MCF 10A (cell line): ENCODE measurements around the gene STIM1. TPM values are rescaled to one million over a fixed set of nuclear protein-coding genes. Genes with fewer than 3 reads are reported as not detected.

ENCODE experiments used
- BruUV-seq: library from RNA; stranded (reverse); fragments of 400-500 nt; replicated peaks from 2 replicates; lab custom pipeline; 2021; lab: Mats Ljungman, UMichigan
- CTCF ChIA-PET: fragments of 300-600 bp; sonication (Branson Sonifier 250); formaldehyde crosslinking; extraction: SDS; loops from one replicate; lab custom pipeline; 2021; ENCODE audit warnings: antibody characterized with exemption, inconsistent platforms; lab: Yijun Ruan, JAX
- POLR2A ChIA-PET: fragments of 300-600, 350-650 bp; sonication (Branson Sonifier 250); formaldehyde crosslinking; extraction: SDS; loops from one replicate; lab custom pipeline; 2020; ENCODE audit warnings: antibody characterized with exemption, inconsistent platforms; lab: Yijun Ruan, JAX
- DNase-seq: peaks from one replicate; pipeline ENCODE4 v3.0.0-alpha.2; 2018; ENCODE audit not compliant: unreplicated experiment
- H3K27ac Mint-ChIP-seq: one replicate; pipeline ENCODE4 v1.8.0; 2022; ENCODE audit warnings: mild to moderate bottlenecking, low read depth, mixed read lengths; ENCODE audit not compliant: unreplicated experiment
- H3K27me3 Mint-ChIP-seq: one replicate; pipeline ENCODE4 v1.8.0; 2022; ENCODE audit warnings: mixed read lengths; ENCODE audit not compliant: insufficient read depth, unreplicated experiment
- H3K36me3 Mint-ChIP-seq: one replicate; pipeline ENCODE4 v1.8.0; 2022; ENCODE audit warnings: mild to moderate bottlenecking, moderate library complexity, mixed read lengths; ENCODE audit not compliant: insufficient read depth, unreplicated experiment
- H3K4me1 Mint-ChIP-seq: one replicate; pipeline ENCODE4 v1.8.0; 2022; ENCODE audit warnings: mixed read lengths; ENCODE audit not compliant: insufficient read depth, unreplicated experiment
- H3K4me3 Mint-ChIP-seq: one replicate; pipeline ENCODE4 v1.8.0; 2022; ENCODE audit warnings: mild to moderate bottlenecking, moderate library complexity, mixed read lengths; ENCODE audit not compliant: unreplicated experiment
- H3K9me3 Mint-ChIP-seq: one replicate; pipeline ENCODE4 v1.8.0; 2022; ENCODE audit warnings: mixed read lengths; ENCODE audit not compliant: unreplicated experiment
- intact Hi-C: fragments of 100-400 bp; cut with micrococcal nuclease; formaldehyde crosslinking; loops from 2 replicates; pipeline ENCODE4 v1.14.1; 2022
- total RNA-seq: library from RNA; stranded (reverse); gene quantifications from 2 replicates; pipeline ENCODE4 v1.2.3, GENCODE V29; 2022
- TF ChIP-seq, protein P1 (sequence below): fragments of 200-600 bp; IDR thresholded peaks from one replicate; pipeline ENCODE4 v1.8.0; 2022; ENCODE audit warnings: antibody characterized with exemption, mild to moderate bottlenecking; ENCODE audit not compliant: unreplicated experiment

STIM1 gene
- total RNA-seq, 1 experiment from 2014 or later = 41.2 TPM

DNA sequence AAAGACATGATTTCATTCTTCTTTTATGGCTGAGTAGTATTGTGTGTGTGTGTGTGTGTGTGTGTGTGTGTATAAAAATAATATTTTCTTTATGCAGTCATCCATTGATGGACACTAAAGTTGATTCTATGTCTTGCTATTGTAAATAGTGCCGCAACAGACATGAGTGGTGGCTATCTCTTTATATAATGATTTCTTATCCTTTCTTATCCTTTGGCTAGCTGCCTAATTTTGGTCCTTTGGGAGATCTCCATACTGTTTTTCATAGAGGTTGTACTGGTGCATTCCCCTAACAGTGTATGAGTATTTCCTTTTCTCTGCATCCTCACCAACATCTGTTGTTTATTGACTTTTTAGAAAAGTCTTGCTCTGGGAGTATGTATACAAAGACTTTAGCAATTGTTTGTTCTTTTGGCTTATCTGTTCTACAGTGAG is 107.0 kb downstream of the STIM1 start:
- intact Hi-C loops = no loop called here
- H3K4me3 Mint-ChIP-seq = no peak overlapping the region
- no peaks in the 10 kb centered on the region for H3K27me3 Mint-ChIP-seq
- no peak overlapping the region for H3K27ac Mint-ChIP-seq
- BruUV-seq = no TSS peak
- POLR2A ChIA-PET = no interaction called here
- H3K9me3 Mint-ChIP-seq = no peaks in the 10 kb centered on the region
- no peaks in the 10 kb centered on the region for H3K36me3 Mint-ChIP-seq
- H3K4me1 Mint-ChIP-seq = peaks cover 10% of the 10 kb centered on the region
- TF ChIP-seq, protein P1, sequence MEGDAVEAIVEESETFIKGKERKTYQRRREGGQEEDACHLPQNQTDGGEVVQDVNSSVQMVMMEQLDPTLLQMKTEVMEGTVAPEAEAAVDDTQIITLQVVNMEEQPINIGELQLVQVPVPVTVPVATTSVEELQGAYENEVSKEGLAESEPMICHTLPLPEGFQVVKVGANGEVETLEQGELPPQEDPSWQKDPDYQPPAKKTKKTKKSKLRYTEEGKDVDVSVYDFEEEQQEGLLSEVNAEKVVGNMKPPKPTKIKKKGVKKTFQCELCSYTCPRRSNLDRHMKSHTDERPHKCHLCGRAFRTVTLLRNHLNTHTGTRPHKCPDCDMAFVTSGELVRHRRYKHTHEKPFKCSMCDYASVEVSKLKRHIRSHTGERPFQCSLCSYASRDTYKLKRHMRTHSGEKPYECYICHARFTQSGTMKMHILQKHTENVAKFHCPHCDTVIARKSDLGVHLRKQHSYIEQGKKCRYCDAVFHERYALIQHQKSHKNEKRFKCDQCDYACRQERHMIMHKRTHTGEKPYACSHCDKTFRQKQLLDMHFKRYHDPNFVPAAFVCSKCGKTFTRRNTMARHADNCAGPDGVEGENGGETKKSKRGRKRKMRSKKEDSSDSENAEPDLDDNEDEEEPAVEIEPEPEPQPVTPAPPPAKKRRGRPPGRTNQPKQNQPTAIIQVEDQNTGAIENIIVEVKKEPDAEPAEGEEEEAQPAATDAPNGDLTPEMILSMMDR = no peak
- CTCF ChIA-PET = no interaction called here
- no peak for DNase-seq

DNA sequence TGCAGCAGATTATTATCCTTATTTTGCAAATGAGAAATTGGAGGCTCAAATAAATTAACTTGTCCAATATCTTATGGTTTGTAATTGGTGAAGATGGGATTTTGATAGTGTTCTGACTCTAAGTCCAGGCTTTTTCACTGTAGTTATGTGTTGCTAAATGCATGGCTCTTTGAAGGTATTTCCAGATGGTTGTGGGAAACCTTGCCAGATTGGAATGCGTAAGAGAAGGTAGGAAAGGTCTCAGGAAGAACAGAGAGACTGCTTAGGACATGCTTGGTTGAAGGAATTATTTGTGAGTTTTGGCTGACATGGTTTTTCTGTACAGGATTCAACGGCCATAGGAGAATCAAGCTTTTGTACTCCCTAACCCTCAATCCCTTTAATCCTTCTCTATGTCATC is 108.6 kb downstream of the STIM1 start:
- Mint-ChIP-seq H3K27ac (no peak overlapping the region), H3K36me3 (peaks cover under 1% of the 10 kb centered on the region)
- intact Hi-C loops = no loop called here

GRCh38 chr11:3964935-3965604 is 109.6 kb downstream of the STIM1 start:
- no peaks in the 10 kb centered on the region for H3K4me1 Mint-ChIP-seq
- DNase-seq = no peak
- TF ChIP-seq, protein P1 = no peak
- ChIA-PET POLR2A (interaction anchor here (0.7 kb wide), 1 partner anchor 16 kb away, joined by 3 read pairs; no protein-coding TSS in a partner anchor), CTCF (no interaction called here)
- no TSS peak for BruUV-seq
- H3K4me3 Mint-ChIP-seq = no peak overlapping the region
- H3K27me3 Mint-ChIP-seq = no peaks in the 10 kb centered on the region
- H3K9me3 Mint-ChIP-seq = no peaks in the 10 kb centered on the region
- intact Hi-C loops = no loop called here
- H3K36me3 Mint-ChIP-seq = peaks cover 9% of the 10 kb centered on the region
- no peak overlapping the region for H3K27ac Mint-ChIP-seq

More for the DNA sequence above, 108.6 kb downstream of the STIM1 start:
- no peak for DNase-seq
- no TSS peak for BruUV-seq
- CTCF ChIA-PET = no interaction called here
- POLR2A ChIA-PET = no interaction called here
- peaks cover 6% of the 10 kb centered on the region for H3K4me1 Mint-ChIP-seq
- H3K9me3 Mint-ChIP-seq = no peaks in the 10 kb centered on the region
- H3K27me3 Mint-ChIP-seq = no peaks in the 10 kb centered on the region
- no peak overlapping the region for H3K4me3 Mint-ChIP-seq
- TF ChIP-seq, protein P1 = no peak

GRCh38 chr11:3967695-3968094 is 112.2 kb downstream of the STIM1 start:
- H3K27ac Mint-ChIP-seq = no peak overlapping the region

More at GRCh38 chr11:3967695-3968094, 112.2 kb downstream of the STIM1 start:
- no peaks in the 10 kb centered on the region for H3K9me3 Mint-ChIP-seq
- intact Hi-C loops = no loop called here
- H3K4me1 Mint-ChIP-seq = no peaks in the 10 kb centered on the region
- no TSS peak for BruUV-seq
- no peaks in the 10 kb centered on the region for H3K27me3 Mint-ChIP-seq
- H3K4me3 Mint-ChIP-seq = no peak overlapping the region
- peaks cover 13% of the 10 kb centered on the region for H3K36me3 Mint-ChIP-seq
- TF ChIP-seq, protein P1 = no peak
- ChIA-PET CTCF (interaction anchor here (0.7 to 1.7 kb wide), 5 partner anchors 83 to 118 kb away, joined by 3 to 5 read pairs (median 4); partner anchors contain the start of gene STIM1), POLR2A (interaction anchor here (1.5 kb wide), 1 partner anchor 112 kb away, joined by 3 read pairs; the partner anchor contains the start of gene STIM1)
- DNase-seq = no peak
